Nephron (organoid): ENCODE results near the gene LHX1.
A peak's percentile ranks its signal among the peaks of the same experiment; 100 is the strongest.

Source experiments
- H3K27ac Mint-ChIP-seq, 3 experiments: 2 replicates each; pipeline ENCODE4 v1.8.0; 2020; ENCODE audit warnings: mixed read lengths in 3 of 3, mild to moderate bottlenecking in 2 of 3, moderate library complexity in 1 of 3
- H3K27me3 Mint-ChIP-seq: 2 replicates; pipeline ENCODE4 v1.8.0; 2021; ENCODE audit warnings: low read depth, mild to moderate bottlenecking, moderate library complexity, mixed read lengths
- H3K36me3 Mint-ChIP-seq: 2 replicates; pipeline ENCODE4 v1.8.0; 2020; ENCODE audit warnings: low read depth, mixed read lengths
- H3K4me1 Mint-ChIP-seq: 2 replicates; pipeline ENCODE4 v1.8.0; 2020; ENCODE audit warnings: mixed read lengths
- H3K4me3 Mint-ChIP-seq, 3 experiments: 2 replicates each; pipeline ENCODE4 v1.8.0; 2020; ENCODE audit warnings: mild to moderate bottlenecking in 3 of 3, mixed read lengths in 3 of 3, moderate library complexity in 2 of 3
- H3K9me3 Mint-ChIP-seq: 2 replicates; pipeline ENCODE4 v1.8.0; 2020; ENCODE audit warnings: mixed read lengths
- CTCF ChIP-seq, 3 experiments: fragments of 200-600 bp; sonication (generic); IDR thresholded peaks; one replicate each; pipeline ENCODE4 v1.5.0; 2021; ENCODE audit warnings: antibody characterized with exemption in 3 of 3; ENCODE audit not compliant: unreplicated experiment in 3 of 3

Gene LHX1

GRCh38 chr17:36942019-36942599 is 4.8 kb downstream of the LHX1 start:
- peaks cover 100% of the 10 kb centered on the region for H3K27me3 Mint-ChIP-seq
- H3K4me3 Mint-ChIP-seq: peak overlapping the region; percentile 64 to 92 (median 70)
- H3K27ac Mint-ChIP-seq: peak overlapping the region in 1 of 3 experiments; percentile 40
- H3K9me3 Mint-ChIP-seq: no peaks in the 10 kb centered on the region
- H3K4me1 Mint-ChIP-seq: peaks cover 28% of the 10 kb centered on the region
- peaks cover 16% of the 10 kb centered on the region for H3K36me3 Mint-ChIP-seq
- no peak for TF ChIP-seq CTCF (IDR thresholded peaks at IDR 0.05; ENCODE audit: unreplicated experiment in 3 of 3)

- H3K9me3 Mint-ChIP-seq: no peaks in the 10 kb centered on the region
- H3K36me3 Mint-ChIP-seq: peaks cover 16% of the 10 kb centered on the region
- no peak for TF ChIP-seq CTCF (IDR thresholded peaks at IDR 0.05; ENCODE audit: unreplicated experiment in 3 of 3)
- H3K4me3 Mint-ChIP-seq: no peak overlapping the region
- peaks cover 24% of the 10 kb centered on the region for H3K4me1 Mint-ChIP-seq
- H3K27ac Mint-ChIP-seq: no peak overlapping the region
- peaks cover 100% of the 10 kb centered on the region for H3K27me3 Mint-ChIP-seq
These were observed 5.4 kb downstream of the LHX1 start for GRCh38 chr17:36942631-36943125.

- Mint-ChIP-seq H3K9me3 (no peaks in the 10 kb centered on the region), H3K27ac (peak overlapping the region in 1 of 3 experiments; percentile 10), H3K27me3 (peaks cover 100% of the 10 kb centered on the region), H3K4me1 (peaks cover 24% of the 10 kb centered on the region), H3K4me3 (peak overlapping the region; percentile 41 to 67 (median 43)), H3K36me3 (peaks cover 16% of the 10 kb centered on the region)
- no peak for TF ChIP-seq CTCF (IDR thresholded peaks at IDR 0.05; ENCODE audit: unreplicated experiment in 3 of 3)
These were observed 6.2 kb downstream of the LHX1 start for GRCh38 chr17:36943250-36944191.

- Mint-ChIP-seq H3K27ac (no peak overlapping the region), H3K4me1 (peaks cover 25% of the 10 kb centered on the region), H3K27me3 (peaks cover 93% of the 10 kb centered on the region), H3K4me3 (peak overlapping the region in 2 of 3 experiments; percentile 29 to 40), H3K36me3 (peaks cover 18% of the 10 kb centered on the region), H3K9me3 (no peaks in the 10 kb centered on the region)
- no peak for TF ChIP-seq CTCF (IDR thresholded peaks at IDR 0.05; ENCODE audit: unreplicated experiment in 3 of 3)
These were observed 7.3 kb downstream of the LHX1 start for GRCh38 chr17:36944553-36944952.

GRCh38 chr17:36945140-36945539 is 7.9 kb downstream of the LHX1 start:
- H3K36me3 Mint-ChIP-seq: peaks cover 19% of the 10 kb centered on the region
- H3K27ac Mint-ChIP-seq: no peak overlapping the region
- no peak for TF ChIP-seq CTCF (IDR thresholded peaks at IDR 0.05; ENCODE audit: unreplicated experiment in 3 of 3)
- H3K4me1 Mint-ChIP-seq: peaks cover 30% of the 10 kb centered on the region
- no peaks in the 10 kb centered on the region for H3K9me3 Mint-ChIP-seq
- peaks cover 87% of the 10 kb centered on the region for H3K27me3 Mint-ChIP-seq
- peak overlapping the region in 2 of 3 experiments; percentile 40 to 45 for H3K4me3 Mint-ChIP-seq
